Effector memory CD4-positive, alpha-beta T cell (primary cell): ENCODE data around the gene PTGER1.

Source experiments
- DNase-seq, 3 donors: peaks; one replicate each; pipeline ENCODE4 v3.0.0-alpha.2; 2020
- H3K27ac ChIP-seq: 2 replicates; pipeline ENCODE4 v1.7.0; 2013; ENCODE audit warnings: mild to moderate bottlenecking, low read length, moderate library complexity; ENCODE audit not compliant: insufficient read depth, poor library complexity, severe bottlenecking
- H3K27me3 ChIP-seq: replicated peaks from 2 replicates; pipeline ENCODE4 v1.7.0; 2013; ENCODE audit warnings: mild to moderate bottlenecking, low read length; ENCODE audit not compliant: insufficient read depth, control insufficient read depth, poor library complexity, severe bottlenecking
- H3K36me3 ChIP-seq: 2 replicates; pipeline ENCODE4 v1.7.0; 2013; ENCODE audit warnings: mild to moderate bottlenecking, low read length, moderate library complexity; ENCODE audit not compliant: control insufficient read depth, insufficient read depth
- H3K4me1 ChIP-seq: 2 replicates; pipeline ENCODE4 v1.7.0; 2013; ENCODE audit warnings: low read length, mild to moderate bottlenecking; ENCODE audit not compliant: control insufficient read depth, insufficient read depth, poor library complexity, severe bottlenecking
- H3K4me3 ChIP-seq: 2 replicates; pipeline ENCODE4 v1.7.0; 2013; ENCODE audit warnings: low read length, low read depth, mild to moderate bottlenecking; ENCODE audit not compliant: insufficient read depth, poor library complexity, severe bottlenecking
- H3K9me3 ChIP-seq: 2 replicates; pipeline ENCODE4 v1.7.0; 2013; ENCODE audit warnings: mild to moderate bottlenecking, low read length, moderate library complexity; ENCODE audit not compliant: control insufficient read depth

The PTGER1 gene

DNA sequence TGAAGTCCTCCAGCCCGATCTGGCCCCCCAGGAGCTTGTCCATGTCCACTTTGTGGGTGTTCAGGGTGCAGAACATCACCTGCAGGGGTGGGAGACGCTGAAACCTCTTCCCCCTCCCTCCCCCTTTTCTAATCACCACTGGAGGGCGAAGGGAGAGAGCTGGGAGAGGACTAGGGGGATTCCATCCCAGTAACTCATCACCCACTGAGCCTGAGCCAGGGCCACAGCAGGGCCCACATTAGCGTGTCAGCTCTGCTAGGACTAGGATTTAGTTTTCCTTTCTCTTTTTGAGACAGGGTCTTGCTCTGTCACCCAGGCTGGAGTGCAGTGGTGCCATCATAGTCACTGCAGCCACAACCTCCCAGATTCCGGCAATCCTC is 5.5 kb upstream of the PTGER1 start:
- Histone ChIP-seq H3K27ac (no peak overlapping the region), H3K4me3 (no peak overlapping the region)
- no peak for DNase-seq

DNA sequence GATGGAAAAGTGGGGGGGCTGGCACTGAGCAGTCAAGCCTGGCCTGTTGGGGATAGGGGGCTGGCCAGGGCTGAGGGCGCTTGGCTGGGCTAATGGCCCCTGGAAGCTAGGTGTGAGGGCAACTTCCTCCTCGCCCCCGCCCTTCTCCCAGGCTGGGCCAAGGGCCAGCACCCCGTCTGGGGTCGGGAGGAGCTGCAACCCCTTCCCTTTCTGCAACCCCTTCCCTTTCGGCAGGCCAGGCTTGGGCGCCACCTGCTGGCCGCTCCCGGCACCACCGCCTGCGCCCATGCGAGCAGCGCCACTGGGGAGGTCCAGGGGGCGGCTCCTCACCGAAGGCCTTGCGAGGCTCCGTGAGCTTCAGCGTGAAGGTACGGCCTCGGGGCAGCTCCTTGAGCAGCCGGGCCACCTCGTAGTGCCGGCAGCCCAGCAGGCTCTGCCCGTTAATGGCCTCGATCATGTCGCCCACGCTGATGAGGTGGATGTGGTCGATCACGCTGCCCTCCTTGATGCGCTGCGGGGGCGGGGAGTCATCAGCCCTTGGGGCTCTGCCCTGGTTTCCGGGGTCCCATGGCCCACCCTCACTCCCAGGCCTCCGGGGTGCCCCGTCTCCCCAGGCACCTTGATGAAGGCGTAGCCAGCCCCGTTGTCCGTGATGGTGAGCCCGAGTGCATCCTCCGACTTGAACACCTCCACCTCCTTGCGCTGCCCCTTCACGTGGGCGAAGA is 5.0 kb upstream of the PTGER1 start:
- H3K27ac ChIP-seq: no peak overlapping the region
- DNase-seq: peak; percentile 41 to 51 (median 44)
- H3K27me3 ChIP-seq: no peaks in the 10 kb centered on the region
- H3K4me3 ChIP-seq: no peak overlapping the region
- H3K9me3 ChIP-seq: no peaks in the 10 kb centered on the region
- peaks cover 11% of the 10 kb centered on the region for H3K36me3 ChIP-seq
- H3K4me1 ChIP-seq: peaks cover 11% of the 10 kb centered on the region

More for the DNA sequence above, 5.5 kb upstream of the PTGER1 start:
- peaks cover 11% of the 10 kb centered on the region for H3K36me3 ChIP-seq
- peaks cover 5% of the 10 kb centered on the region for H3K4me1 ChIP-seq
- no peaks in the 10 kb centered on the region for H3K9me3 ChIP-seq
- no peaks in the 10 kb centered on the region for H3K27me3 ChIP-seq

DNA sequence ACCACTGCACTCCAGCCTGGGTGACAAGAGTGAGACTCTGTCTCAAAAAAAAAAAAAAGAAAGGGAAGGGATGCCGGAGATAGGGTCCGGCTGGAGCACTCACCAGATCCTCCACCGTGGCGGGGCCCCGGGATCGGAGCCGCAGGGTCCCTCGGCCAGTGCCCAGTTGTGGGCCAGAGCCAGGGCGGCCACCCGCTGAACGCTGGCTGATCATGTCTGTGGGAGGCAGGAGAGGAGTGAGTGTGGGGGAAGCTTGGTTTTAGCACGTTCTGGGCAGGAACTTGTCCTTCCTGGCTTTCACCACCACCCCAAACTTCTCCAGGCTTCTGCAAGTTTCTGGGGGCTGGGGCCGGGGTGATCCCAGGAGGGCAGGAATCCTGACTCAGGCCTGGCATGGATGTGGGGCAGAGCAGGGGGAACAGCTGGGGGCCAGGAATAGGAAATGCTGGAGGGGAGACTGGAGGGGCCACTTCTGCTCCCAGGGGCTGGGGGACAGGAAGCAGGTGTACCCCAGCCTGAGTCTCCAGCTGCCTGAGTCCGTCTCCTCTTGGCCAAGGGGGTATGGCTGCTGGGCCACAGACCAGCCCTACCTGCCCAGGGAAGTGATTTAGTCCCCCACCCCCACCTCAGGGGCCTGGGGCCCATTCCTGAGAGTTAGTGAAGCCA is 4.3 kb upstream of the PTGER1 start:
- no peak overlapping the region for H3K27ac ChIP-seq
- no peaks in the 10 kb centered on the region for H3K9me3 ChIP-seq
- no peak overlapping the region for H3K4me3 ChIP-seq
- peaks cover 5% of the 10 kb centered on the region for H3K27me3 ChIP-seq
- peaks cover 15% of the 10 kb centered on the region for H3K4me1 ChIP-seq
- no peak for DNase-seq
- peaks cover 11% of the 10 kb centered on the region for H3K36me3 ChIP-seq

DNA sequence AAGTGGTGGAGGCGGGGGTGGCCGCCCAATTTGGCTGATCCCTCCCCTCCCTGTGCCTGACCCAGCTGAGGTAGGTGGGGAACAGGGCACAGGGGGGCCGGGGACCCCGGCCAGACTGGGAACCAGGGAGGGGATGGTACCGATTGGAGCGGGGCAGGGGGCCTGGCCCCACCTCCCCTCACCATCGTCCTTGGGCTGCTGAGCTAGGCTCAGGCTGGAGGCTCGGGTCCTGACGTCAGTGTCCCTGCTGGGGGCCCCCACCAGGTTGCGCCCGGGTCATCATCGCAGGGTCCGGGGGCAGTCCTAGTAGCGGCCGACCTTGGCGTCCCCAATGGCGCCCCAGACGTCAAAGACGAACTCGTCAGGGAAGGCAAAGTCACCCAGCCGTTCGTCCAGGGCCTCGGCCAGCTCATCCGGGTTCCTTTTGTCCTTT is 3.0 kb upstream of the PTGER1 start:
- no peak for DNase-seq
- H3K36me3 ChIP-seq: peaks cover 11% of the 10 kb centered on the region
- H3K27me3 ChIP-seq: peaks cover 13% of the 10 kb centered on the region
- no peak overlapping the region for H3K4me3 ChIP-seq
- H3K9me3 ChIP-seq: no peaks in the 10 kb centered on the region
- H3K4me1 ChIP-seq: peaks cover 23% of the 10 kb centered on the region
- H3K27ac ChIP-seq: no peak overlapping the region

DNA sequence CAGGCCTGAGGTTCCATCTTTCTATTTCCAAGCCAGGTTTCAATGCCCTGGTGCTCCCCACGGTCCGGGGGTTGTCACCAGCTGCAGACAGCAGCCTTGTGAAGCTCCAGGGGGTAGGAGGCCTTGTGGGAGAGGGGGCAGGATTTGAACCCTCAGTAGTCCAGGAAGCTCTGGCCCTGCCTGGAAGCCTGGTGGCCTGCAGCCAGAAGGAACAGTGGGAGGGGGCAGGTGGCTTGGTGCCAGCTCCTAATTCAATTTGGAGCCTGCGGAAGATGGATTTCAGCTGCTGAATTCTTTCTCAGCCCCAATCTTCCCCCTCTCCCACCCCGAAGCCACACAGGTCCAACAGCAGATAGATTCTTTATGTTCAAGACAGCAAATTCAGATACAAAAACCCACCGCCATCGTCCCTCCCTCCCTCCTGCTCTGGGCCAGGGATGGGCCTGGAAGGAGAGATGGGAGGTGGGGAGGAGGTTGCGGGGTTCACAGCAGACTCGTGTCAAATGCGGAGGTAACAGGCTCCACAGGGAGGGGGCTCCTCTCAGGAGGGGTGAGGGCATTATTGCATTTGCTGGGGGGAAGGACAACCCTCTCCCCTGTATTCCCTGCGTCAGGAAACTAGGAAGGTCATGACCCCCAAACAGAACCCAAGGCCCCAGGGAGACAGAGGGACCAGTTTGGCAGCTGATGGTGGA is 2.4 kb upstream of the PTGER1 start:
- peaks cover 28% of the 10 kb centered on the region for H3K4me1 ChIP-seq
- H3K27me3 ChIP-seq: peaks cover 18% of the 10 kb centered on the region
- no peaks in the 10 kb centered on the region for H3K9me3 ChIP-seq
- H3K27ac ChIP-seq: no peak overlapping the region
- no peak overlapping the region for H3K4me3 ChIP-seq
- H3K36me3 ChIP-seq: peaks cover 11% of the 10 kb centered on the region
- DNase-seq: no peak

DNA sequence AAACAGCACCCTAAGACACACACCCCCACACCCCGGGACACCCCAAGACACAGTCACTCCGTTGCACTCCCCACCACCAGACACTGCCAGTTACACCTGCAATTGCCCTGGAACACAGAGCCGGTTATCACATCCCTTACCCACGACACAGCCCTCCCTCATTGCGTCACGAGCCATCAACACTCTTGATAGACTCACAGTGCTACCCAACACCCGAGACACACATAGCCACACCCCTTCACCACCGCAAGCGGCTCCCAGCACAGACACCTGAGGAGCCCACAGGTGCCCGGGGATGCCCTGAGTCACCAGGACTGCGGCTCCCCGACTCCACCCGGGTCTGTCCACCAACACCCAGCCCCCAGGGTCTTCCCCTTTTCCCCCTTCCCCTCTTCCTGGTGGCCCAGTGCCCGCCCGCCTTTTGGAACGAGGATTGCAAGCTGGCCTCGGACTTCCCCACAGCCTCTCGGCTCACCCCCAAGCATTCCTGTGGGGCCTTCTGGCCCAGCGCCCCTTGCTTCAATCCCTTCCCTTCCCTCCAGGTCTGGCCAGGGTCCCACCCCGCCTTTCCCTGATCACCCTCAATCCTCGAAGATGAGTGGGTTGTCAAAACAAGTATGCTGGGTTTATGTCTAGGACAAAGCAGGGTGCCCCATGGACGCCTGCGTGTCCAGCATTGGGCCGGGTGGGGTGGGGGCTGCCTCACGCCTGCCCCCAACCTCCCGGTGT is 1.7 kb upstream of the PTGER1 start:
- no peaks in the 10 kb centered on the region for H3K9me3 ChIP-seq
- H3K27ac ChIP-seq: no peak overlapping the region
- peaks cover 11% of the 10 kb centered on the region for H3K36me3 ChIP-seq
- H3K27me3 ChIP-seq: peaks cover 21% of the 10 kb centered on the region
- H3K4me3 ChIP-seq: no peak overlapping the region
- DNase-seq: peak in 2 of 3 donors; percentile 37 to 39
- H3K4me1 ChIP-seq: peaks cover 36% of the 10 kb centered on the region

DNA sequence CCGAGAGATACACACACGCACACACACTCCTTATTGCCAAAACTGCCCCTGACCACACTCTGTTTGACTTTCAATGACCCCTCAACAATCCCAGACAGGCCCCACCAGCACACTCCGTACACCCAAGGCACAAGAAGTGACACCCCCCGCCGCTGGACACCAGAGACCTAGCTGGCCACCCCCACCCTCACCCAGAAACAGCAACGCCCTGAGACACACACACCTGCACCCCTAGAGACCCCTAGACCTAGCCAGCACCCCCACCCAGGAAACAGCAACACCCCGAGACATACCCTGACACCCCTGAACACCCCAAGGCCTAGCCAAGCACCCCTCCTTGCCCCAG is 1.1 kb upstream of the PTGER1 start:
- Histone ChIP-seq H3K9me3 (no peaks in the 10 kb centered on the region), H3K27me3 (peaks cover 21% of the 10 kb centered on the region), H3K4me1 (peaks cover 37% of the 10 kb centered on the region), H3K27ac (no peak overlapping the region), H3K4me3 (no peak overlapping the region), H3K36me3 (peaks cover 11% of the 10 kb centered on the region)
- DNase-seq: no peak

DNA sequence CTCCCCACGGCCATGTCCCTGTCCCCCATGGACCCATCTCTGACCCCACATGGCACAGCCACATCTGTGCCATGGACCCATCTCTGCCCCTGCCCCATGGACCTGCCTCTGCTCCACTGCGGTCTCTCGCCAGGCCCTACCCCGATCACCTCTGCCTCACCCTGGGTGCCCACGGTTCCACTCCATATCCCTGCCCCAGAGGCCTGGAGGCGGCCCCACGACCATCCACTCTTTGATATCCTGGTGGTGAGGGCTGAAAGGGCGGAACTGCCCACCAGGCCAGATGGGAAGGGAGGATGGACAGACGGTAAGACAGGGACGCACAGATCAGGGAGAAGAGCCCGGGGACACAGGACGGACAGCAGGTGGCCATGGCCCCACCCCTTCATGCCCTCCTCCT is 327 bp downstream of the PTGER1 start:
- H3K4me1 ChIP-seq: peaks cover 37% of the 10 kb centered on the region
- no peak for DNase-seq
- peaks cover 20% of the 10 kb centered on the region for H3K36me3 ChIP-seq
- no peaks in the 10 kb centered on the region for H3K9me3 ChIP-seq
- peaks cover 21% of the 10 kb centered on the region for H3K27me3 ChIP-seq
- H3K4me3 ChIP-seq: no peak overlapping the region
- no peak overlapping the region for H3K27ac ChIP-seq

DNA sequence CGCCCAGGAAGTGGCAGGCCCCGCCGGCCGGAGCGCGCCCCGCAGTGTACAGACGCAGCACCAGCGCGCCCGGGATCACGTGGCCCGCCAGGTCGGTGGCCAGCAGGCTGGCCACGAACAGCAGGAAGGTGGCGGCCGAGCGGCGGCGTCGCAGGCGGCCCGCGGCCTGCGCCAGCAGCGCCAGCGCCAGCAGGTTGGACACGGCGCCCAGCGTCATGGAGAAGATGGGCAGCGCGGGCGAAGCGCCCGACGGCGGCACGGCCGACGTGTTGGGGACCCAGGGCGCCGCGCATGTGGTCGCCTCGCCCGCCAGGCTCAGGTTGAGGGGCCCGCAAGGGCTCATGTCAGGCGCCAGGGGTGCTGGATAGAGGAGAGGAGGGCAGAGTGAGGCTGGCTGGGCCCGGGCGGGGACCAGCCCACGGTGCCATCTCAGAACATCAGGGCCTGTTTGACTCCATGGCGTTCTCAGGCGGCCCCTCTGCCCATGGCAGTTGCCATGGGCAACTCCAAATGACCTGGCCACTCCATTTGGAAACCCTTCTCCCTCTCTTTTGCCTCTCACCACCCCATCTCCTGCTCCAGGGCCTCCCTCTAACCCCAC is 1.1 kb downstream of the PTGER1 start:
- no peaks in the 10 kb centered on the region for H3K9me3 ChIP-seq
- H3K4me1 ChIP-seq: peaks cover 37% of the 10 kb centered on the region
- H3K36me3 ChIP-seq: peaks cover 28% of the 10 kb centered on the region
- no peak for DNase-seq
- H3K27me3 ChIP-seq: peaks cover 21% of the 10 kb centered on the region
- H3K27ac ChIP-seq: no peak overlapping the region
- H3K4me3 ChIP-seq: no peak overlapping the region
